GM13976 (cell line): ENCODE measurements around the gene MAPKAPK2.

Experiments used
- DNase-seq: peaks from one replicate; pipeline ENCODE4 v3.0.0; 2012; ENCODE audit warnings: low spot score
- CTCF ChIP-seq: IDR thresholded peaks from 2 replicates; pipeline ENCODE4 v1.5.1; 2012; ENCODE audit warnings: borderline replicate concordance, mild to moderate bottlenecking; ENCODE audit not compliant: insufficient read depth; ENCODE audit errors: extremely low read depth, missing control alignments, control extremely low read depth
- in situ Hi-C: fragments of 300-500 bp; cut with MboI; formaldehyde crosslinking; loops from one replicate; pipeline ENCODE4 v1.12.0; 2022; ENCODE audit warnings: low sequenced_read_pairs, mixed read lengths, inconsistent platforms; ENCODE audit not compliant: unreplicated experiment

The MAPKAPK2 gene

GRCh38 chr1:206709772-206710459 lies 25.2 kb downstream of the MAPKAPK2 start:
- no peak for DNase-seq
- TF ChIP-seq CTCF = no peak
- in situ Hi-C loops = no loop called here

DNA sequence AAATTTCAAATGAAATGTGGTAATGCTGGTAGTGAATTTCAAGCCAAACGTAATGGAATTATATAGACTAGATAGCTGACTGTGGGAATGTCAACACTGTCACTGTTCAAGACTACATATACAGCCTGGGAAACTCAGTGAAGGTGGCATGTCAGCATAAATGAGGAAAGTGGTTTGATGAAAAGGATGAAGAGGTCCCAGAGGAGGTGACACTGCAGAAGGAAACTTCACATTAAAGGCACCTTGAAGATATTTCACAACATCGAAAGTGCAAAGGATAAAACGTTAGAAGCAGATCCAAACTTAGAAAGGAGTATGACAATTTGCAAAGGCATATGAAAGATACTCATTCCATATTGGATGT lies 25.7 kb downstream of the MAPKAPK2 start:
- no peak for DNase-seq
- in situ Hi-C loops = no loop called here
- TF ChIP-seq CTCF = no peak

DNA sequence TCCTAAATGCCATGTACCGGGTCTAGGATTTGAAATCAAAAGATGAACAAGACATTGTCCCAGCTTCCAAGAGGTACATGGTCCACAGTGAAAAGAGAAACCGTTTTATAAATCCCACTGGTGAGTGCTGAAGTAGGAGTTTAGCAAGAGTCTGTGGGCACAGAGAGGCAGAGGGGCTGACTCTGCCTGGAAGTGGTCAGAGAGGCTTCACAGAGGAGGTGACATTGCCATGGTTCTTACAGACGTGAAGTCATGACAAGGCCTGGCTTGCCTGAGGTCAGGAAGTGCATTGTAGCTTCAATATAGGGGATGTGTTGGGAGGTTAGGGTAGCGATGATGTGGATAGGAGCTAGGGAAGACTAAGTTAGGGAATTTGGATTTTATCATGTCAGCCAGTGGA lies 28.4 kb downstream of the MAPKAPK2 start:
- DNase-seq = no peak
- TF ChIP-seq CTCF = no peak
- in situ Hi-C loops = no loop called here

DNA sequence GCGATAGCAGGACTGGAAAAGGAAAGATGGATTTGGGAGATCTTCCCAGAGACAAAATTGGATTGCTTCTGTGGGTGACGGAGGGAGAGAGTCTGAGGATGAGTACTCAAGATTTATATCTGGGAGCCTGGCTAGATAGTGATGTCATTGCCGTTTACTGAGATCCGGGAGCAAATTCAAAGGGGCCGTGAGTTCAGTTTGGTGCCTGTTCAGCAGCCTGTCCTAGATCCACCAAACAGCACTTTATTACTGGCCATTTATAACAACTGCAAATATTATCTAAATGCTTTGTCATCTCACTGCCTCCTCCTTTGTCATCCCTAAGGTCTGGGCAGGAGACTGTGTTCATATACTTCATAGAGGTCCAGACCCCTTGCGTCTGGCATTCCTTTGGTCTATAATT lies 29.2 kb downstream of the MAPKAPK2 start:
- DNase-seq = no peak
- in situ Hi-C loops = no loop called here
- no peak for TF ChIP-seq CTCF

GRCh38 chr1:206714331-206715058 lies 29.8 kb downstream of the MAPKAPK2 start:
- no peak for TF ChIP-seq CTCF
- in situ Hi-C loops = no loop called here
- DNase-seq = no peak

DNA sequence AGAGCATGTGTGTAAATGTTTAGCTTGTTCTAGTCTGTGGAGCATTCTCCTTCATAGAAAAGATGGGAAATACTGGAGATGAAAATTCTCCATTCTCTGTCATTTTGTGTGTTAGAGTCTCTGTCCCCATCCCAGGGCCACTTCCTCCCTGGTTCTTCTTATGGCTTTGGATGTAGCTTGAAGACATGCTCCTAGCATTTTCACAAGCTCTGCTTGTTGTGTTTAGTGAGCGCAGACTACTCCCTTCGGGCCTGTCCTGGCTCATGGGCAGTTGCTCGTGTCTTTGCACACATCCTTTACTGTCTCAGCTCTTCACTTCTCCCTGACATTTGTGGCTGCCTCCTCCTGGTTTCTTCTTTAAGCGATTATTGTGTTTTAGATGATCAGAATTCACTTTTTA lies 30.4 kb downstream of the MAPKAPK2 start:
- TF ChIP-seq CTCF = no peak
- in situ Hi-C loops = no loop called here
- DNase-seq = no peak
